HepG2 (cell line): Measurements from ENCODE around the gene PRKRIP1. TPM values are rescaled to one million over a fixed set of nuclear protein-coding genes. Genes with fewer than 3 reads are reported as not detected.
A peak's percentile ranks its signal among the peaks of the same experiment; 100 is the strongest.

Source experiments
- CENPT ChIP-seq: sonication (generic); formaldehyde crosslinking; IDR thresholded peaks from 2 replicates; pipeline ENCODE4 v1.8.0; 2022; ENCODE audit warnings: low read depth, mild to moderate bottlenecking, moderate library complexity, missing genetic modification reagents
- DZIP1 ChIP-seq: sonication (generic); formaldehyde crosslinking; IDR thresholded peaks from 2 replicates; pipeline ENCODE4 v1.5.0; 2020; ENCODE audit warnings: mild to moderate bottlenecking, missing genetic modification reagents
- HOXA3 ChIP-seq: sonication (generic); formaldehyde crosslinking; IDR thresholded peaks from 2 replicates; pipeline ENCODE4 v1.5.0; 2020; ENCODE audit warnings: missing genetic modification reagents
- KLF13 ChIP-seq: sonication (generic); formaldehyde crosslinking; IDR thresholded peaks from 2 replicates; pipeline ENCODE4 v1.4.0; 2020; ENCODE audit warnings: mild to moderate bottlenecking, missing genetic modification reagents
- MZF1 ChIP-seq: sonication (generic); formaldehyde crosslinking; IDR thresholded peaks from 2 replicates; pipeline ENCODE4 v1.8.1; 2023; ENCODE audit warnings: mild to moderate bottlenecking, missing genetic modification reagents, borderline replicate concordance
- RCOR2 ChIP-seq: IDR thresholded peaks from 2 replicates; pipeline ENCODE4 v1.6.1; 2016; ENCODE audit warnings: missing biosample characterization, missing genetic modification reagents
- SNAPC4 ChIP-seq: sonication (generic); formaldehyde crosslinking; IDR thresholded peaks from 2 replicates; pipeline ENCODE4 v1.4.0; 2020; ENCODE audit warnings: mild to moderate bottlenecking, missing genetic modification reagents
- SOX13 ChIP-seq, 3 experiments: fragments of 450-650 bp in 1 of 3; sonication (generic) in 1 of 3; formaldehyde crosslinking in 1 of 3; IDR thresholded peaks in 2 of 3; conservative IDR thresholded peaks in 1 of 3; 2 replicates each; pipeline versions ENCODE4 v1.5.0 to v1.6.1; 2016 to 2020; ENCODE audit warnings: antibody characterized with exemption in 1 of 3, mild to moderate bottlenecking in 1 of 3, missing compliant biosample characterization in 1 of 3, missing genetic modification reagents in 1 of 3, moderate library complexity in 1 of 3
- THAP11 ChIP-seq: IDR thresholded peaks from 2 replicates; pipeline ENCODE4 v1.6.1; 2016; ENCODE audit warnings: missing biosample characterization, missing genetic modification reagents
- ZEB1 ChIP-seq: IDR thresholded peaks from 2 replicates; pipeline ENCODE4 v1.6.1; 2012; ENCODE audit warnings: mild to moderate bottlenecking, low read depth, inconsistent platforms; ENCODE audit not compliant: insufficient replicate concordance
- ZNF17 ChIP-seq: sonication (generic); formaldehyde crosslinking; IDR thresholded peaks from 2 replicates; pipeline ENCODE4 v1.5.0; 2020; ENCODE audit warnings: mild to moderate bottlenecking, missing genetic modification reagents
- ZNF260 ChIP-seq: sonication (generic); formaldehyde crosslinking; IDR thresholded peaks from 2 replicates; pipeline ENCODE4 v1.4.0; 2020; ENCODE audit warnings: missing genetic modification reagents, low read depth, mild to moderate bottlenecking, borderline replicate concordance
- ZNF274 ChIP-seq: sonication (generic); formaldehyde crosslinking; IDR thresholded peaks from 2 replicates; pipeline ENCODE4 v1.5.1; 2020; ENCODE audit warnings: mild to moderate bottlenecking, missing genetic modification reagents
- ZNF296 ChIP-seq: sonication (generic); formaldehyde crosslinking; conservative IDR thresholded peaks from 2 replicates; pipeline ENCODE4 v1.5.0; 2020; ENCODE audit warnings: mild to moderate bottlenecking, missing genetic modification reagents
- ZNF460 ChIP-seq: sonication (generic); formaldehyde crosslinking; IDR thresholded peaks from 2 replicates; pipeline ENCODE4 v1.5.1; 2020; ENCODE audit warnings: missing genetic modification reagents, mild to moderate bottlenecking, borderline replicate concordance
- ZNF546 ChIP-seq: sonication (generic); formaldehyde crosslinking; conservative IDR thresholded peaks from 2 replicates; pipeline ENCODE4 v1.8.1; 2023; ENCODE audit warnings: mild to moderate bottlenecking, missing genetic modification reagents
- ZNF563 ChIP-seq: sonication (generic); formaldehyde crosslinking; IDR thresholded peaks from 2 replicates; pipeline ENCODE4 v1.8.0; 2022; ENCODE audit warnings: mild to moderate bottlenecking, moderate library complexity, missing genetic modification reagents
- ZSCAN21 ChIP-seq: sonication (generic); formaldehyde crosslinking; IDR thresholded peaks from 2 replicates; pipeline ENCODE4 v1.8.0; 2022; ENCODE audit warnings: mild to moderate bottlenecking, missing genetic modification reagents, moderate library complexity, borderline replicate concordance
- ZSCAN30 ChIP-seq: sonication (generic); formaldehyde crosslinking; IDR thresholded peaks from 2 replicates; pipeline ENCODE4 v1.5.0; 2020; ENCODE audit warnings: mild to moderate bottlenecking, missing genetic modification reagents
- polyA plus RNA-seq, 8 experiments: library from polyadenylated mRNA; depleted of rRNA in 3 of 8; stranded (reverse) in 7 of 8; unstranded in 1 of 8; fragments of >200 nt; fragmentation: Illumina TruSeq in 4 of 8; extraction: Trizol in 4 of 8; gene quantifications; 2 replicates each; pipeline versions ENCODE4 v1.2.1 to v1.2.3, GENCODE V29; 2011 to 2016; ENCODE audit warnings: low read depth in 4 of 8, missing spikeins in 1 of 8, mixed read lengths in 1 of 8; ENCODE audit not compliant: insufficient read depth in 1 of 8
- total RNA-seq, 5 experiments: library from RNA; depleted of rRNA; stranded (reverse); fragments of >200 nt; fragmentation: Illumina TruSeq; extraction: Trizol; gene quantifications; 2 replicates each; pipeline ENCODE4 v1.2.3, GENCODE V29; 2016; ENCODE audit warnings: low read depth in 1 of 5
- TF ChIP-seq, protein P1 (sequence below): sonication (generic); formaldehyde crosslinking; IDR thresholded peaks from 2 replicates; pipeline ENCODE4 v1.8.0; 2022; ENCODE audit warnings: low read depth, missing genetic modification reagents

The PRKRIP1 gene
- total and polyA plus RNA-seq, 2 of the 13 experiments (the other 11 are each of a cell fraction or from before 2014, with no cell fraction given) = 13.2 to 16.8 TPM

DNA sequence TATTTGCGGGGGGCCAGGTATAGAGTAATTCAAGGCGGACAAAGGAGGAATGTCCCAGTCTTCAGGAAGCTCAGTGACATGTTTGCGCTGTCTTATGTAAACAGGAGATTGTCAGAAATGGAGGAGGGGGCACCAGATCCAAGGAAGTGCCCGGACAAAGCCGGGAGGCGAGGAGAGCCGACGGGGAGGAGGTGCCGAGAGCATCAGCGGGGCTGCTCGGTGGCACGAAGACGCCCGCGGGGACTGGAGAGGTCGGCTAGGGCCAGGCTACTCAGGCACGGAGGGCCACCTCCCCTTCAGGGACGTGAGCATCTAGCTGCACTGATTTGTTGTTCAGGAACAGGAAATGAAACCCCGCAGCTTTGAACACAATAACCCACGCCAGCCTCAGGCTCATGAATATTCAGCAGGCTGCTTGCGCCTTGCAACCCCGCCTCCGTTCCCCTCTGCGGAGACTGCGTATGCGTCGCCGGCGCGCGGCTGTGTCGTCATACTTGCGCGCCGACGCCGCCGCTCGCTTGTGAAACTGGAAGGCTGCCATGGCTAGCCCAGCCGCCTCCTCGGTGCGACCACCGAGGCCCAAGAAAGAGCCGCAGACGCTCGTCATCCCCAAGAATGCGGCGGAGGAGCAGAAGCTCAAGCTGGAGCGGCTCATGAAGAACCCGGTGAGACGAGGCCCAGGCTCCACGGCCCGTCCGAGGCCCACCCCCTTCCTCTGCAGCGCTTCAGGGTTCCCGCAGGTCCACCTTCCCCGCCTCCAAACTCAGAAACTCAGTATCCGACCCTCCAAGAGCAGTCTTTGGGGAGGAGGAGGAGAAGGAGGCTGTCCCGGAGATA is at the start of gene PRKRIP1 (continued):
- TF ChIP-seq, protein P1, sequence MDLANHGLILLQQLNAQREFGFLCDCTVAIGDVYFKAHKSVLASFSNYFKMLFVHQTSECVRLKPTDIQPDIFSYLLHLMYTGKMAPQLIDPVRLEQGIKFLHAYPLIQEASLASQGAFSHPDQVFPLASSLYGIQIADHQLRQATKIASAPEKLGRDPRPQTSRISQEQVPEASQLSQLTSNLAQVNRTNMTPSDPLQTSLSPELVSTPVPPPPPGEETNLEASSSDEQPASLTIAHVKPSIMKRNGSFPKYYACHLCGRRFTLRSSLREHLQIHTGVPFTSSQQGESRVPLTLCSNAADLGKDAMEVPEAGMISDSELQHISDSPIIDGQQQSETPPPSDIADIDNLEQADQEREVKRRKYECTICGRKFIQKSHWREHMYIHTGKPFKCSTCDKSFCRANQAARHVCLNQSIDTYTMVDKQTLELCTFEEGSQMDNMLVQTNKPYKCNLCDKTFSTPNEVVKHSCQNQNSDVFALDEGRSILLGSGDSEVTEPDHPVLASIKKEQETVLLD (CRISPR knock-in tag) = no peak
- TF ChIP-seq ZNF460 (no peak), THAP11 (CRISPR knock-in tag) (peak; percentile 82), ZNF17 (CRISPR knock-in tag) (no peak), ZEB1 (no peak), ZNF296 (CRISPR knock-in tag) (no peak), CENPT (CRISPR knock-in tag) (no peak), DZIP1 (no peak), ZNF274 (CRISPR knock-in tag) (peak; percentile 34; the same call in 1 of the 2 replicates), SOX13 (IDR thresholded peaks at IDR 0.05) (no peak), SOX13 (CRISPR knock-in tag; conservative IDR thresholded peaks at IDR 0.05 in 1 of 2, IDR thresholded peaks at IDR 0.05 in 1 of 2) (no peak), RCOR2 (no peak), SNAPC4 (CRISPR knock-in tag) (no peak), ZSCAN21 (CRISPR knock-in tag) (no peak), MZF1 (CRISPR knock-in tag) (no peak), ZSCAN30 (CRISPR knock-in tag) (no peak), HOXA3 (CRISPR knock-in tag) (peak; percentile 94), ZNF563 (no peak), ZNF260 (CRISPR knock-in tag) (no peak), KLF13 (no peak), ZNF546 (CRISPR knock-in tag) (peak; percentile 59; the same call in 1 of the 2 replicates)
